MM.1S (cell line): Measurements from ENCODE around the gene MICAL2.

Experiments used
- DNase-seq: peaks from one replicate; pipeline ENCODE4 v3.0.0-alpha.2; 2015
- H2AFZ ChIP-seq: fragments of 300-600 bp; sonication (generic); 2 replicates; pipeline ENCODE4 v1.6.0; 2016; ENCODE audit warnings: antibody characterized with exemption, low read length
- H3F3A ChIP-seq: fragments of 300-600 bp; sonication (generic); 2 replicates; pipeline ENCODE4 v1.6.1; 2016; ENCODE audit warnings: mild to moderate bottlenecking, antibody characterized with exemption, low read length, moderate library complexity, mixed read lengths; ENCODE audit not compliant: insufficient read depth
- H3K27ac ChIP-seq: fragments of 300-600 bp; sonication (generic); 2 replicates; pipeline ENCODE4 v1.5.1; 2016; ENCODE audit warnings: mild to moderate bottlenecking, low read length
- H3K27me3 ChIP-seq: fragments of 300-600 bp; sonication (generic); replicated peaks from 2 replicates; pipeline ENCODE4 v1.6.0; 2016; ENCODE audit warnings: low read length; ENCODE audit not compliant: insufficient read depth
- H3K36me3 ChIP-seq: fragments of 300-600 bp; sonication (generic); replicated peaks from 2 replicates; pipeline ENCODE4 v1.6.1; 2016; ENCODE audit warnings: mild to moderate bottlenecking, low read length, mixed read lengths; ENCODE audit not compliant: insufficient read depth
- H3K4me1 ChIP-seq: fragments of 300-600 bp; sonication (generic); 2 replicates; pipeline ENCODE4 v1.6.1; 2016; ENCODE audit warnings: low read length, mixed read lengths
- H3K4me2 ChIP-seq: fragments of 300-600 bp; sonication (generic); 2 replicates; pipeline ENCODE4 v1.6.0; 2016; ENCODE audit warnings: low read depth, low read length
- H3K4me3 ChIP-seq: fragments of 300-600 bp; sonication (generic); 2 replicates; pipeline ENCODE4 v1.5.1; 2016; ENCODE audit warnings: low read length, mixed read lengths
- H3K79me2 ChIP-seq: fragments of 300-600 bp; sonication (generic); 2 replicates; pipeline ENCODE4 v1.6.1; 2016; ENCODE audit warnings: mixed run types, low read length, mixed read lengths
- H3K9ac ChIP-seq: fragments of 300-600 bp; sonication (generic); 2 replicates; pipeline ENCODE4 v1.6.1; 2016; ENCODE audit warnings: low read length, mixed read lengths
- H3K9me2 ChIP-seq: fragments of 300-600 bp; sonication (generic); replicated peaks from 2 replicates; pipeline ENCODE4 v1.6.1; 2016; ENCODE audit warnings: mild to moderate bottlenecking, low read length, mixed read lengths; ENCODE audit not compliant: insufficient read depth
- H3K9me3 ChIP-seq: fragments of 300-600 bp; sonication (generic); replicated peaks from 2 replicates; pipeline ENCODE4 v1.6.1; 2016; ENCODE audit warnings: mild to moderate bottlenecking, low read length, mixed read lengths; ENCODE audit not compliant: insufficient read depth
- H4K20me1 ChIP-seq: fragments of 300-600 bp; sonication (generic); 2 replicates; pipeline ENCODE4 v1.6.1; 2016; ENCODE audit warnings: mild to moderate bottlenecking, low read length, moderate library complexity, mixed read lengths; ENCODE audit not compliant: insufficient read depth
- CTCF ChIP-seq: fragments of 300-600 bp; sonication (generic); IDR thresholded peaks from 2 replicates; pipeline ENCODE4 v1.5.1; 2016; ENCODE audit warnings: antibody characterized with exemption, low read length, mixed read lengths
- EZH2 ChIP-seq: fragments of 300-600 bp; sonication (generic); optimal IDR thresholded peaks from 2 replicates; pipeline ENCODE3; 2017; ENCODE audit warnings: low read depth, mild to moderate bottlenecking, antibody characterized with exemption, low read length, mixed read lengths
- EZH2phosphoT487 ChIP-seq: fragments of 300-600 bp; sonication (generic); IDR thresholded peaks from 2 replicates; pipeline ENCODE4 v1.6.1; 2018; ENCODE audit warnings: antibody characterized with exemption, low read length

Gene MICAL2

GRCh38 chr11:12063251-12063650, 47.1 kb upstream of the MICAL2 start:
- Histone ChIP-seq H4K20me1 (no peaks in the 10 kb centered on the region), H3K4me2 (no peak overlapping the region), H3K4me1 (peaks cover 21% of the 10 kb centered on the region), H3K27ac (no peak overlapping the region; the same call in 1 of the 2 replicates), H3K27me3 (no peaks in the 10 kb centered on the region), H3K9me3 (no peaks in the 10 kb centered on the region), H3K9ac (no peak overlapping the region), H3F3A (peaks cover 12% of the 10 kb centered on the region), H3K36me3 (no peaks in the 10 kb centered on the region), H3K4me3 (no peak overlapping the region), H2AFZ (no peak overlapping the region), H3K79me2 (no peaks in the 10 kb centered on the region), H3K9me2 (no peaks in the 10 kb centered on the region)
- TF ChIP-seq EZH2 (no peak), EZH2phosphoT487 (no peak), CTCF (no peak)
- DNase-seq, result no peak

GRCh38 chr11:12064136-12064953, 46.0 kb upstream of the MICAL2 start:
- Histone ChIP-seq H2AFZ (no peak overlapping the region), H4K20me1 (no peaks in the 10 kb centered on the region), H3K79me2 (no peaks in the 10 kb centered on the region), H3K36me3 (no peaks in the 10 kb centered on the region), H3K27ac (no peak overlapping the region), H3K4me2 (no peak overlapping the region), H3K27me3 (no peaks in the 10 kb centered on the region), H3K9me3 (no peaks in the 10 kb centered on the region), H3K4me3 (no peak overlapping the region), H3K9me2 (no peaks in the 10 kb centered on the region), H3K4me1 (peaks cover 21% of the 10 kb centered on the region), H3F3A (peaks cover 12% of the 10 kb centered on the region), H3K9ac (no peak overlapping the region)
- TF ChIP-seq EZH2phosphoT487 (no peak), EZH2 (no peak), CTCF (no peak)
- no peak for DNase-seq

GRCh38 chr11:12064954-12065280, 45.5 kb upstream of the MICAL2 start:
- H3K79me2 ChIP-seq, result no peaks in the 10 kb centered on the region
- no peaks in the 10 kb centered on the region for H4K20me1 ChIP-seq
- H3K4me3 ChIP-seq, result no peak overlapping the region
- no peak overlapping the region for H2AFZ ChIP-seq
- peaks cover 12% of the 10 kb centered on the region for H3F3A ChIP-seq
- no peaks in the 10 kb centered on the region for H3K27me3 ChIP-seq
- H3K9me2 ChIP-seq, result no peaks in the 10 kb centered on the region
- H3K9ac ChIP-seq, result no peak overlapping the region
- no peak for DNase-seq
- H3K36me3 ChIP-seq, result no peaks in the 10 kb centered on the region
- H3K9me3 ChIP-seq, result no peaks in the 10 kb centered on the region
- H3K4me2 ChIP-seq, result no peak overlapping the region
- peaks cover 21% of the 10 kb centered on the region for H3K4me1 ChIP-seq
- H3K27ac ChIP-seq, result no peak overlapping the region
- no peak for TF ChIP-seq EZH2
- no peak for TF ChIP-seq CTCF
- no peak for TF ChIP-seq EZH2phosphoT487
